Immature natural killer cell (primary cell): ENCODE results near the gene SEMA3F. TPM values are rescaled to one million over a fixed set of nuclear protein-coding genes. Genes with fewer than 3 reads are reported as not detected.

Experiments
- DNase-seq, 3 donors: peaks; one replicate each; pipeline ENCODE4 v3.0.0; 2022; ENCODE audit warnings: mixed read lengths in 1 of 3
- H3K27ac Mint-ChIP-seq, 6 donors: one replicate each; pipeline ENCODE4 v1.8.0; 2020; ENCODE audit warnings: mixed read lengths in 6 of 6, mild to moderate bottlenecking in 5 of 6, inconsistent platforms in 4 of 6, moderate library complexity in 3 of 6
- H3K27me3 Mint-ChIP-seq, 3 donors: one replicate each; pipeline ENCODE4 v1.8.0; 2020 to 2021; ENCODE audit warnings: low read depth in 3 of 3, mild to moderate bottlenecking in 3 of 3, mixed read lengths in 3 of 3, moderate library complexity in 3 of 3, inconsistent platforms in 1 of 3
- H3K36me3 Mint-ChIP-seq, 3 donors: one replicate each; pipeline ENCODE4 v1.8.0; 2020; ENCODE audit warnings: mixed read lengths in 3 of 3, inconsistent platforms in 2 of 3, mild to moderate bottlenecking in 2 of 3
- H3K4me1 Mint-ChIP-seq, 2 donors: one replicate each; pipeline ENCODE4 v1.8.0; 2020; ENCODE audit warnings: inconsistent platforms in 2 of 2, mild to moderate bottlenecking in 2 of 2, mixed read lengths in 2 of 2, moderate library complexity in 1 of 2
- H3K4me3 Mint-ChIP-seq, 5 donors: one replicate each; pipeline ENCODE4 v1.8.0; 2020; ENCODE audit warnings: mild to moderate bottlenecking in 5 of 5, mixed read lengths in 5 of 5, inconsistent platforms in 3 of 5, moderate library complexity in 3 of 5
- H3K9me3 Mint-ChIP-seq, 6 donors: one replicate each; pipeline ENCODE4 v1.8.0; 2020; ENCODE audit warnings: mild to moderate bottlenecking in 6 of 6, mixed read lengths in 6 of 6, inconsistent platforms in 4 of 6, moderate library complexity in 3 of 6
- polyA plus RNA-seq, 3 donors: library from polyadenylated mRNA; unstranded; fragments of 300-500 nt; fragmentation: Illumina TruSeq; gene quantifications; one replicate each; pipeline ENCODE4 v1.2.3, GENCODE V29; 2021

The SEMA3F gene
- polyA plus RNA-seq, 3 donors from 2014 or later, result not detected

GRCh38 chr3:50164984-50165909 lies 10.1 kb downstream of the SEMA3F start:
- no peaks in the 10 kb centered on the region for H3K4me1 Mint-ChIP-seq
- no peak for DNase-seq
- no peaks in the 10 kb centered on the region for H3K9me3 Mint-ChIP-seq
- H3K36me3 Mint-ChIP-seq, result no peaks in the 10 kb centered on the region
- peaks cover 0 to 3% (median 2%) of the 10 kb centered on the region in 3 donors for H3K27me3 Mint-ChIP-seq
- no peak overlapping the region for H3K27ac Mint-ChIP-seq
- H3K4me3 Mint-ChIP-seq, result no peak overlapping the region

- Mint-ChIP-seq H3K27ac (no peak overlapping the region), H3K4me1 (no peaks in the 10 kb centered on the region), H3K36me3 (no peaks in the 10 kb centered on the region), H3K27me3 (peaks cover 0 to 3% (median 2%) of the 10 kb centered on the region in 3 donors), H3K9me3 (no peaks in the 10 kb centered on the region), H3K4me3 (no peak overlapping the region)
- DNase-seq, result no peak
These were observed 10.9 kb downstream of the SEMA3F start for GRCh38 chr3:50165910-50166538.

- Mint-ChIP-seq H3K27me3 (peaks cover 0 to 3% (median 2%) of the 10 kb centered on the region in 3 donors), H3K4me3 (no peak overlapping the region), H3K9me3 (no peaks in the 10 kb centered on the region), H3K4me1 (no peaks in the 10 kb centered on the region), H3K36me3 (no peaks in the 10 kb centered on the region), H3K27ac (no peak overlapping the region)
- no peak for DNase-seq
These were observed 11.5 kb downstream of the SEMA3F start for GRCh38 chr3:50166620-50167019.

GRCh38 chr3:50167069-50167840 lies 12.1 kb downstream of the SEMA3F start:
- Mint-ChIP-seq H3K9me3 (no peaks in the 10 kb centered on the region), H3K36me3 (no peaks in the 10 kb centered on the region), H3K4me3 (no peak overlapping the region), H3K27me3 (peaks cover 0 to 3% (median 2%) of the 10 kb centered on the region in 3 donors), H3K27ac (no peak overlapping the region), H3K4me1 (no peaks in the 10 kb centered on the region)
- no peak for DNase-seq

- Mint-ChIP-seq H3K9me3 (no peaks in the 10 kb centered on the region), H3K36me3 (no peaks in the 10 kb centered on the region), H3K27ac (peak overlapping the region in 1 of 6 donors; percentile 9), H3K4me1 (no peaks in the 10 kb centered on the region), H3K4me3 (no peak overlapping the region), H3K27me3 (peaks cover 0 to 3% (median 2%) of the 10 kb centered on the region in 3 donors)
- DNase-seq, result no peak
These were observed 12.7 kb downstream of the SEMA3F start for GRCh38 chr3:50167841-50168209.

- no peak overlapping the region for H3K27ac Mint-ChIP-seq
- H3K4me1 Mint-ChIP-seq, result no peaks in the 10 kb centered on the region
- no peak overlapping the region for H3K4me3 Mint-ChIP-seq
- H3K9me3 Mint-ChIP-seq, result no peaks in the 10 kb centered on the region
- DNase-seq, result no peak
- peaks cover 0 to 3% (median 2%) of the 10 kb centered on the region in 3 donors for H3K27me3 Mint-ChIP-seq
- H3K36me3 Mint-ChIP-seq, result no peaks in the 10 kb centered on the region
These were observed 13.3 kb downstream of the SEMA3F start for GRCh38 chr3:50168388-50168787.

GRCh38 chr3:50168791-50169190 lies 13.7 kb downstream of the SEMA3F start:
- no peaks in the 10 kb centered on the region for H3K4me1 Mint-ChIP-seq
- H3K27ac Mint-ChIP-seq, result no peak overlapping the region
- no peak overlapping the region for H3K4me3 Mint-ChIP-seq
- H3K36me3 Mint-ChIP-seq, result no peaks in the 10 kb centered on the region
- DNase-seq, result no peak
- peaks cover 0 to 5% (median 2%) of the 10 kb centered on the region in 3 donors for H3K27me3 Mint-ChIP-seq
- H3K9me3 Mint-ChIP-seq, result no peaks in the 10 kb centered on the region

GRCh38 chr3:50169232-50169832 lies 14.2 kb downstream of the SEMA3F start:
- H3K4me3 Mint-ChIP-seq, result no peak overlapping the region
- no peaks in the 10 kb centered on the region for H3K9me3 Mint-ChIP-seq
- no peak for DNase-seq
- no peak overlapping the region for H3K27ac Mint-ChIP-seq
- no peaks in the 10 kb centered on the region for H3K36me3 Mint-ChIP-seq
- peaks cover 0 to 4% (median 2%) of the 10 kb centered on the region in 3 donors for H3K27me3 Mint-ChIP-seq
- H3K4me1 Mint-ChIP-seq, result no peaks in the 10 kb centered on the region

- H3K4me1 Mint-ChIP-seq, result no peaks in the 10 kb centered on the region
- no peak for DNase-seq
- no peak overlapping the region for H3K4me3 Mint-ChIP-seq
- H3K27me3 Mint-ChIP-seq, result peaks cover 0 to 2% (median 2%) of the 10 kb centered on the region in 3 donors
- no peak overlapping the region for H3K27ac Mint-ChIP-seq
- no peaks in the 10 kb centered on the region for H3K9me3 Mint-ChIP-seq
- H3K36me3 Mint-ChIP-seq, result no peaks in the 10 kb centered on the region
These were observed 14.7 kb downstream of the SEMA3F start for GRCh38 chr3:50169858-50170257.

- H3K36me3 Mint-ChIP-seq, result no peaks in the 10 kb centered on the region
- peaks cover 0 to 2% (median 2%) of the 10 kb centered on the region in 3 donors for H3K27me3 Mint-ChIP-seq
- no peaks in the 10 kb centered on the region for H3K4me1 Mint-ChIP-seq
- H3K4me3 Mint-ChIP-seq, result no peak overlapping the region
- DNase-seq, result peak in 1 of 3 donors; percentile 36
- H3K27ac Mint-ChIP-seq, result peak overlapping the region in 1 of 6 donors; percentile 7
- H3K9me3 Mint-ChIP-seq, result no peaks in the 10 kb centered on the region
These were observed 15.6 kb downstream of the SEMA3F start for GRCh38 chr3:50170689-50171088.

GRCh38 chr3:50171540-50172301 lies 16.6 kb downstream of the SEMA3F start:
- H3K4me1 Mint-ChIP-seq, result no peaks in the 10 kb centered on the region
- H3K36me3 Mint-ChIP-seq, result no peaks in the 10 kb centered on the region
- H3K27ac Mint-ChIP-seq, result no peak overlapping the region
- no peaks in the 10 kb centered on the region for H3K9me3 Mint-ChIP-seq
- DNase-seq, result no peak
- no peak overlapping the region for H3K4me3 Mint-ChIP-seq
- H3K27me3 Mint-ChIP-seq, result peaks cover 0 to 2% (median 2%) of the 10 kb centered on the region in 3 donors

GRCh38 chr3:50172626-50173220 lies 17.6 kb downstream of the SEMA3F start:
- H3K27me3 Mint-ChIP-seq, result peaks cover 0 to 2% (median 0%) of the 10 kb centered on the region in 3 donors
- no peak overlapping the region for H3K27ac Mint-ChIP-seq
- H3K9me3 Mint-ChIP-seq, result no peaks in the 10 kb centered on the region
- H3K36me3 Mint-ChIP-seq, result no peaks in the 10 kb centered on the region
- H3K4me3 Mint-ChIP-seq, result no peak overlapping the region
- no peak for DNase-seq
- H3K4me1 Mint-ChIP-seq, result no peaks in the 10 kb centered on the region
